SW480 (cell line): ENCODE data around the gene HEY2.
"Not testable (repeated sequence)": the region's sequence is repeated elsewhere in the genome, so short reads cannot be mapped to it uniquely, and the experiment has no call there.

Experiments used
- DNase-seq: peaks from one replicate; pipeline ENCODE4 v3.0.0-alpha.2; 2016; ENCODE audit warnings: low spot score

HEY2 gene

DNA sequence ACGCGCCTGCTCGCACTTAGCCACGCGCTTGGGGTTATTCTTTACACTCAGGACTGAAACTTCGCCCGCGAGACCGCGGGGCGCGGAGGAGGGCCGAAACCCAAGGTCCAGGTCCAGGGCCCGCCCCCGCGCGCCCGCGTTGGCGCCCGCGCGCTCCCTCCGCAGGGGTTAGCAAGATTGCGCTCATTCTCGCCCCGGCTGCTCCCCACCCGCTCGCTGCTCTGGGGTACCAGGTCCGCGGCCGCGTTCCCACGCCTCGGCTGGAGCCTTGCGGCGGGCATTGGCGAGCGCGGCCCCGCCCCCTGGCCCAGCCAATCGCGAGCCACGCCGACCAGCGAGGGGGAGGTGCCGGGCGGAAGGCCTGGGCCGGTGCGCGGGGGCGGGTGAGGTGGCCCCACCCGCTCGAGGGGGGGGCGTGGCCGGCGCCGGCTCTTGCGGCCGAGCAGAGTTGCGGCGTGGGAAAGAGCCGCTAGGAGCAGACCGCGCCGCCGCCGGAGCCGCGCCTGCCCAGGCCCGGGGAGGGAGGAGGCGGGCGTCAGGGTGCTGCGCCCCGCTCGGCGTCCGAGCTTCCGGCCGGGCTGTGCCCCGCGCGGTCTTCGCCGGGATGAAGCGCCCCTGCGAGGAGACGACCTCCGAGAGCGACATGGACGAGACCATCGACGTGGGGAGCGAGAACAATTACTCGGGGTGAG lies at the start of gene HEY2:
TSS of gene HEY2 (plus strand) at position 460 of the 692 bp plus-strand sequence. CDS start at position 605, 145 bp downstream.
- peak; percentile 89 for DNase-seq

DNA sequence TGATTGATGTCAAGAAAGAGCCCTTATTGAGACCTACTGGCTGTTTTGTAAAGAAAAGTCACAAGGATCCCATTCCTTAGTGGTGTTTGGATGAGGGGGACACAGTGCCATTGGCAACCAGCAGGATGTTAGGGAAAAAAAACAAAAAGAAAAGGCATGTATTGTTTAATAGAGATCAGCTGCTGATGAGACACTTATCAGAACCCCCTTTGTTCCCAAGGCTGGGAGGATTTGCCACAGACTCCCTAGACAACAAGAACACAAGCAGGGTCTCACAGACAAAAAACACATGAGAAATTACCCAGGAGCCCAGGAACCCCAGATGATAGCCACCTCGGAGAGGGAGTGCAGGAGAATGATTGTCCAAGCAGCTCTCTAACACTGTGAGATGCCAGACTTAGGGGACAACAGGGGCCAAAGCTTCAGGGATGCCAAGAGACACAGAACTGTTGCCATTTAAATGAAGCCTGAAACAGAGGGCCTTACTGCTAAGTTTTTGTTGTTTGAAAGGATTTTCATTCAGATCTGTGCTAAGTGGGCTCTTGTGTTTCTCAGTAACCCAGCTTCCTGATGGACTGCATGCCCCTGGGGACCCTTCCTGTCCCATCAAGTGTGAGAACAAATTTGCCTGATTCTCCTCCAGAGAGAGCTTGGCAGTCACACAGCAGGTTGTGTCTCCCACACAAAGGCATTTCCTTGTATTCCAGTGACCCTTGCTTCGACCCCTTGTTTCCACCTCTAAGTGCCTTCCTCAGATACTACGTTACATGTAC lies 48.7 kb upstream of the HEY2 start:
- no peak for DNase-seq

DNA sequence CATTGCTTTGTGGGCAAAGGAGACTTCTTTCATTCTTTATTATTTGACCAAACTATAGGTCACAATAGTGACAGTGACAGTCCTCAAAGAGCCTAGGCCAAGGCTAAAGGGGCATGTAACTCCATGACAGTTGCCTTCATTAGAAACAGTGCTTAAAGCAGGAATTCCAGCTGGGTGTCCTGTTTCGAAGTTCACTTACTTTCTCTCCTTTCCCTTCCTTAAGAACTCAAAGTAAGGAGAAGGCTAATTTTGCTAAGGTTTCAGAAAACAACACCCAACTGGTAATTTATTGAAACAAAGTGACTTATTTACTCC lies 48.1 kb upstream of the HEY2 start:
- no peak for DNase-seq

DNA sequence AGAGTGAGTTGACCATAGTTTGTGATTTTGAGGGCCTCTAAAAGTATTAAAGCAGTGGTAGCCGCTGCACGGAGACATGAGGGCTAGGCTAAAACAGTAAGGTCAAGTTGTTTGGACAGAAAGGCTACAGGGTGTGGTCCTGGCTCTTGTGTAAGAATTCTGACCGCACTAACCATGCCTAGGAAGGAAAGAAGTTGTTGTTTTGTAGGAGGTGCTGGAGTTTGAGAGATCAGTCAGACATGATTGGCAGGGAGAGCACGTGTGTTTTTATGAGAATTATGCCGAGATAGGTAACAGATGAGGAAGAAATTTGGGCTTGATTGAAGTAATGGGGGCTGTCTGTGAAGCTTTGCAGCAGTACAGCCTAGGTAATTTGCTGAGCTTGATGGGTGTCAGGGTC lies 45.5 kb upstream of the HEY2 start:
- not testable (repeated sequence) for DNase-seq

DNA sequence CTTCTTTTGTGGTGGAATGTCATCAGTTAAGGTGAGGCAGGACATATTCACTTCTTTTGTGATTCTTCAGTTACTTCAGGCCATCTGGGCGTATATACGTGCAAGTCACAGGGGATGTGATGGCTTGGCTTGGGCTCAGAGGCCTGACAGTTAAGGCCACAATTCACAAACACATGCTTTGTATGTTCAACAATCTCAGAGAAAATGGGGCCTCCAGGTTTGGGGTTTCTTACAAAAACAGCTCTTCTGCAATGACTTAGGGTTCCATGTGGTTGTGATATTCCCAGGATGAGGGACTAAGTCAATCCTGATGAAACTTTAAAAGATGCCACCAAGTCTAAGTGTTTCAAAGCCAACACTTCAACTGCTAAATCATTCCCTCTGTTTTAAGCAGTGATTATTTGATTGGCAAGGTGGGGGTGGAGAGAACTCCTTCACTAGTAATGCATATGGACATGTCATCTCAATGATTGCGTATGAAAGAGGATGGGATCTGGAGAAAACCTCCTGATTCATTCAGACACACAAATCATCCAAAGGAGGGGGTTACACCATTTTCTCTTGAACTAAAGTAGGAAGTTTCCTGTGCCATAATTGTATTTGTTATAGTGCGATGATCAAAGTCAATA lies 41.7 kb upstream of the HEY2 start:
- no peak for DNase-seq

DNA sequence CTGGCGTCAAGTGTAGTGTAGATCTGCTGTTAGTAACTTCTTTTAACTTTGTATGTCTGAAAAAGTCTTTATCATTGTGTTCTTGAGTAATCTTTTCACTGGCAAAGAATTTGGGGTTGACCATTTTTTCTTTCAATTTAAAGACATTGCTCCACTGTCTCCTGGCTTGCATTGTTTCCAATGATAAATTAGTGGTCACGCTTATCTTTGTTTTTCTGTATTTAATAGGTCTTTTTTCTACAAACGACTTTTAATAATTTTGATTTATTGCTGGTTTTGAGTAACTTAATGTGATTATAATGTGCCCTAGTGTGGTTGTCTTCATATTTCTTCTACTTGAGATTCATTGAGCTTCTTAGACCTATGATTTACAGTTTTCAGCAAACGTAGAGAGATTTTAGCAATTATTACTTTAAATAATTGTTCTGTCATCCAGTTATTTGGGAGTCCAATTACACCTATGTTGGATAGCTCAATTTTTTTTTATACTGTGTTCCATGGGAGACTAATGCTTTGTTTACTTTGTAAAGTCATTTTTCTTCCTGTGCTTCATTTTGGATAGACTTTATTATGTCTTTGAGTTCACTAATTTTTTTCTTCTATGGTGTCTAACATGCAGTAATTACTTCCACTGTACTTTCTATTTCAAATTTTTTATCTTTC lies 38.3 kb upstream of the HEY2 start:
- no peak for DNase-seq

DNA sequence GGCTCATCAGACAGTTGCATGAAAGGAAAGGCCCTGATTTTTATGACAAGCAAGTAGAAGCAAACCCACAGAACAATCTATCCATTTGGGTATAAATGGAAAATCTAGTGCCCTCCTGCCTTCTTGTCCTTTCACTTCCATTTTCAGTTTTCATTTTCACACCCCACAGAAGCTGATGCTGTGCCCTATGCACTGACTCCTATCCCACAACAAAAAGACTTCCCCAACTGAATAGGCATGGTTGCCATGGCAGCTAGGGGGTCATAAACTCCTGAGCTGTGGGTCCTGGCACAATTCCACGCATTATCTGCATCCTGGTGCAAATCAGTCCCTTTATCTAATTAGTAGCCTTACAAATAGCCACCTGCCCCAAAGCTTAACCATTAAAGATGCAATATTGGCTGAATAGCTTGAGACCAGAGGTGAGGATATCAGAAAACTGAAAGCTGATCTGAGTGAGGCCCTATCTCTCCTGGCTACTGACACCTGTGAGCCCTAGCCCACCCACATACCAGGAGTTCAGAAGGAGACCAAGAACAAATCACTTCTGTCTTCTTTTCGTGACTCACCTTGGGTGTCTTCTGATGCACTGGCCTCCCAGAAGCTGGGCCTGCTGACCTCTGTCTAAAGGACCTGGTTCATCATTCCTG lies 34.9 kb upstream of the HEY2 start:
- peak; percentile 26 for DNase-seq

DNA sequence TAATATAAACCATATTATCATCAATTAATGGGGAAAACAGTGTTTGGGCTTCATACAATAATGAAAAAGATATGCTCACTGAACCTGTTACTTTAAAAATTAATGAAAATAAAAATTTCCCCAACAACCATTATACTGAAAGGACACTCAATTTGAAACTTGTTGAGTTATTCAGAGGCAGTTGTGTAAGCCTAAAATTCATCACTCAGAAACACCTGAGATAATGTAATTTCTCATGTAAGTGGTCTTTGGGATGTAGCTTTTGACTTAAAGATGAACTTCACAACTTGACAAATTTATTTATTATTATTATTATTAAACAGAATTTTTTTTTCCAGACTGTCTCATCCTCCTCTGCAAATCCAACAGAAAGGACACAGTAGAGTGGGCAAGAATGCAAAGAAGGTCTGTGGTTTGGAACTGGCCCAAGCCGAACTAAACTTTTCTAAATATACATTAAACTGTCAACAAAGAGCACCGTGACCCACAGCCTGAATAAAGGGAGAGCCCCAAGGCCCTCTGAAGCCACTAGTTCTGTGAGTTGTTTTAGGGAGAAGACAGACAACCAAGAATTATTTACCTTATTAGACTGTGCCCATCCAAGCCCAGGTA lies 32.2 kb upstream of the HEY2 start:
- no peak for DNase-seq

DNA sequence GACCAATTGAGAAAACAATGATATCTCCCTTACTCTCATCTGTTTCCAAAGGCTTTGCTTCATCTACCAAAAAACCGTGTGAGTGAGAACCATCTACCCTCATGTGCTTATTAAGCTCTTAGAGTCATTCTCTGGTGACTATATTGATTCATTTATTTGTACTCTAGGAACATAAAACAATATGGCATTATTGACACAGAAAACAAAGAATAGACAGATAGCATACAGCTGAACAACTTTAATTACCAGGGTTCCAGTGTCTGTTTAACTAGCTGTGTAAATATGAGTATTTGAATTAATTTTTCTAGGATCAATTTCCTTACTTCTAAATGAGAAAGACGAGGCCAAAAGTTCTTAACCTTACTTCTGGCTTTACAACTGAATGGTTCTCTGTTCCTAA lies 31.3 kb upstream of the HEY2 start:
- DNase-seq = no peak

DNA sequence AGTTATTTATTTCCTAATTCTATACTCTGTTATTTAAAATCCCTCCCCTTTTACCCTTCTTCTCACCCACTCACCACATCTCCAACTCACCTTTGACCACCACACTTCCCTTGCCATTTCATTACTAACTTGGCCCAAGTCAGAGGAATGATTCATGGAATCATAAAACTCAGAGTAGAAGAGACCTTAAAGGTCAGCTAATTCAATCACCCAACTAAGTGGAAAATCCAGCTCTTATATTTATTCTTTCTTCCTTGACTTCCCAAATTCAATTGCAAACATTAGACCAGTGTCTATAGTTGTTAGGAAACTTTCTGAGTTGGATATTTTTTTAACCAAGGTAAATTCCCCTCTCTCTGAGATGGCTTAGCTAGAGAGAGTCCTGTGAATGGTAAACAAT lies 26.5 kb upstream of the HEY2 start:
- no peak for DNase-seq

DNA sequence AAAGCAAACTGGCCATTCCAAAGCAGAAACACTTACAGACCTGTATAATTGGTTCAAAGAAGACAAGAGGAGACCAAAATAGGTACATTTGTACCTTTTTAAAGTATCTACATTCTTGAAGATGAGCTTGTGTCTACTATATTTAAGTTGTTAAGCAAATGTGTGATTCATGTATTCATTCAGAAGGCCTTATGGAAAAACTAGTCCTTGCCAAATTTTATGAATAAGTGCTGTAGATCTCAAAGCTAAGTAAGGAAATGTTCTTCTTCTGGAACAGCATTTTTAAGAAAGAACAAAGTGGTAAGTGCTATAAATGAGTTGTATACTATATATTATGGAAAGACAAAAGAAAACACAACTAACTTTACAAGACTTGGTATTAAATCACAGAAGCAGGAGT lies 22.2 kb upstream of the HEY2 start:
- no peak for DNase-seq

DNA sequence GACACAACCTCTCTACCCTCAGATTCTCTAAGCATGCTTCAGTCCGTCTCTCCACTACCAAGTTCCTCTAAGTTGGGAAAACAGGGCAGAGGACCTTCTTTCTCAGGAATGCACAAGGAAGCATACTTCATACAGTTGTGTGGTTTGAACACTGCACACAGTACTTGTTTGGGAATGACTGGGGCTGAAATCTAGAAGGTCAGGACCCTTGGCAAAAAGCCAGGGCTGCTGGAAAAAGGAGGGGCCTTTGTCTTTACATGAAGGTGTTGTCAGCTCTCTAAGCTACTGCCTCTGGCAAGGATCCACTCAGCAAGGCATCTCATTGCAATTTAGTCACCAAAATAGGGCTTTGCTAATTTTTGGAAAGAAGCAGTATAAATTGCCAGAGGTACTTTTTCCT lies 20.7 kb upstream of the HEY2 start:
- DNase-seq = no peak

DNA sequence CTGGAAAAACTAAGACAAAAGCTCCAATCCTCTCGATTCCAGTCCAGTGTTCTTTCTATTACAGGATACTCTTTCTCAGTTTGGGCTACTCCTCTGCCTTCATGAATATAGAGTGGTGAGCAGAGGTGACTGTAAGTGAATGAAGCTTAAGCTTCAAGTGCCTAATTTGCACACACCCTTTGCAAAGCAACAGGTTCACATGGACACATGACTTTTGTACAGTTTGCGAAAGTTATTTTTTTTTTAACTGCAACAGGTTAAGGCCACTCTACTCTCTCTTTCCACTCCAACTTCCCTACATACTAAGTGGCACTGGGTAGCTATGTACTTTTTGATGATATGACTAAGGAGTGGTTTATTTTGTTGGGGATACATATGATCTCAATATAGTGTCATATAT lies 19.4 kb upstream of the HEY2 start:
- DNase-seq = no peak

DNA sequence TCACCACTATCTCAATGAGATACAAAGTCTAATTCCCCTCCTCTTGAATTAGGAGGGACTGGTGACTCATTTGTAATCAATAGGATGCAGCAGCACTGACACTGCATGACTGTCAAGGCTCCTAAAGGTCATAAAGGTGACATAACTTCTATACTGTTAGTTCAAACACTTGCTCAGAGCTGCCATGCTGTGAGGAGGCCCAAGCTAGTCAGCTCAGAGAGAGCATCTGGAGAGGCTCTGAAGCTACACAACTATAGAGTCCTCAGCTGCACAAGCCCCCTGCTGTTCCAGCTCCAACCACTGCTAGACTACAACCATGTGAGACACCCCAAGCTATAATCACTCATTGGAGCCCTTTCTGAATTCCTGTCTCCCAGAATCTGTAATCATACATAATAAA lies 17.0 kb upstream of the HEY2 start:
- DNase-seq = no peak

DNA sequence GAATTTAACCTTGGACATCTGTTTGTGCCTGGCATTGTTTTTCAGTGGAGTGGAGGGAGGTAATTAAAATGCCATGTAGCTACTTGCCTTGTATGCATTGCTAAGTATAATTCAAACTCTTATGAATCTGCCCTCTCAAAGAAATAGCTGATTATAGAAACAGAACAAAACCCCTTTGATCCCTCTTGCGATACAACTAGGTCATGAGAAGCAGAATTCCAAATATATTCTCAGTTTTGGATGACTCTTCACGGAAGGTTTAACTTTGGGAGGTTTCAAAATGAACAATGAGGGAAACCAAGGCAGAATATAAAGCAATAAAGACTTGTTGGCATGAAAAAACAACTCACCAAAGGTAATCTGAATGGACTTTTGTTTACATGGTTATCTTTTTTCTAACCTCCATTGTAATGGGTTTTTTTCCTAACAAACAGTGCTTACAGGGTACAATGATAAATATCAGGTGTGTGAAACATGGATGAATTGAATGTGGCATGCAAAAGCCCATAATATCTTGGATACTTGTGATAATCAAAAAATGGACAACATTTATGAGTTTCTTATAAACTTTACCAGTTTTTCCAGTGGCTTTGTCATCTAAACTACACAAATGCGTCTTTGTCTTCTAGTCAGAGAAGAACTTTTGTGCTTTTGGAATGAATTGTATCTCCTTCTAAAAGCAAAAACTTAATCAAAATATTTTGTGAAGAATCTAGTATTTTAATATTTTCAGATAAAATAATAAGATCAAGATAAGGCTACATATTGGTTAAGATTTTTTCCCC lies 15.7 kb upstream of the HEY2 start:
- DNase-seq = no peak

DNA sequence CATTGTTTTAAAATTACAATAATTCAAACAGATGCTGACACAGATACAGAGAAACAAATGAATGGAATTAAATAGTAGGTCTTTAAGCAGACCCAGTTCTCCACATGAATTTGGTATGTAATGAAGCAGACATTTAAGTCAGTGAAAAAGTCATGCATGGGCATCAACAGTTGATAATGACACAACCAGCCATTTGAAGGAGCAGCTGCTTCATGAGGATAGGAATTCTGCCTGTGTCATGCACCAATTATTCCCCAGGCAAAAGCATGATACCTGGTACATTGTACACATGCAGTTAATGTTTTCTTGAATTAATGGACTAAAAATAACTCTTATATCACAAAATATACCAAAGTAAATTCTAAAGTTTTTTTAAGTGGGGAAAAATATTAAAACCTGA lies 11.2 kb upstream of the HEY2 start:
- no peak for DNase-seq

DNA sequence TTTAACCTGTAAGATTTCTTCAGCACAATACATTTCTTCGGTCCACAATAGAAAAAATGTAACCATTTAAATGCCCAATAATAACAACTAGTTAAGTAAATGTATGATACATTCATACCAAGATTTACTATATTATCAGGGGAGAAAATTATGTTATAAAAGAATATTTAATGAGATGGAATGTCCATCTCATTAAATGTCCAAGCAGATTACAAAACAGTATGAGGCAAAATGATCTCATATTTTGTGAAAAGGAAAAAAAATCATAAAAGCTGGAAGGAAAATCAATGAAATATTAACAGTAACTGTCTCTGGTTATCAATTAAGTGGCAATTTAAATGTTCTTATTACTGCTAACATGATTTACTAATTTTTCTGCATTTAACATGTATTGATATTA lies 10.1 kb upstream of the HEY2 start:
- no peak for DNase-seq

DNA sequence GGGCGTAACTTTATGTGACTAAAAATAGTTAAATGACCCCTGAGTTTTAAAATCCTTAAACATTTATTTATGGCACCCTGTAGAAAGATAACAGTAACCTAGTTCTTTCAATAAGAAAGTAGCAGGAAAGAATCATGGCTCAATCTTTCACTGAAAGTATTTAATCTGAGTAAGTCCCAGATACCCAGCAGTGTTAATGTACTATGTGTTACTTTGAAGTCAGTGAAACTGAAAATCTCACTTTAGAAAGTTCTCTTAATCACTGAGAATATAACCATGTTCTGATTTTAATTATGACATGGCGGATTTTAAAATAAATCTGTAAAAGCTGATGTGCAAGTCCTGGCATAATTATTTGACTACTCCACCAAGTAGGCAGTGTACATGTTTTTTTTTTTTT lies 8.1 kb upstream of the HEY2 start:
- no peak for DNase-seq

DNA sequence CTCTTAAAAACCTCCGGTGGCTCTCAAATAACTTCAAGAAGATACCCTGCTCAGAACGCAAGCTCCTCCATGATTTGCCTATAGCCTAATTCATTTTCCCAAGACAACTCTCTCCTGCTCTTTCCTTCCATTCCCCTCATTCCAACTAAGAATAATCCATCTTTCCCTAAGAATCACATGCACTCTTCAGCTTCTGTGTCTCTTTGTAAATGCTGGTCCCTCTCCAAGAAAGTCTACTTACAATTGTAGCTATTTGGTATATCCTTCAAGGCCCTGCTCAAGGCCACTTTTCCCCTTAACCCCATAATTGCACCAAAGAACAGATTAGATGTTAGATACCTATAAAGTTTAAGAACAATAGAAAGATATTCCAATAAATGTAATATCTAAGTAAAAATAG lies 7.4 kb upstream of the HEY2 start:
- no peak for DNase-seq

DNA sequence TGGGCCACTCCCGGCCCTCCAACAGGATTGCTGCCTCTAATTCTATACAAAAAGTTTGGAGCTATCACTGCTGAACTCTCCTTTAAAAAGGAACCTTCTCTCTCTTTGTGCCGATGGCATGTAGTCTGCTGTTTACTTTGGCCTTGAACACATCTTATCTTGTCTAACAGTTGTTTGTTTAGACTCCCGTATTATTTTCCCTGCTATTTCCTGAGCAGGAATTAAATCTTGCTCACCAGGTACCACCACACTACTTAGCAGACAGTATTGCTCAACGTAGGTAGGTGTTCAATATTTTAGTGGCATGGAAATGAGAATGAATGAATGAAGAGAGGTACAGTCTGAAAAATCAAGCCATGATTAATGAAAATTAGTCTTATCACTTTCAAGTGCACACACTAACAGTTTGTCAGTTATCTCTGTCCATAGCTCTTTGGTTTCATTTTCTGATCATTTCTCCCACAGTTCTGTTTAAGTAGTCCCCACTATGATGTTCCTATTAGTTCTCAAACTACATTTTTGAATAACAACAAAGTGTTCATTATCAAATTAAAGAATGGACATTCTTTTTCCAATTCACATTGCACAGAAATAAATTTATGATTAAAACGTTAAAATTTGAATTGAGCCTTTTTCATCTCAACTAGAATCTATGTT lies 6.8 kb upstream of the HEY2 start:
- DNase-seq = no peak

DNA sequence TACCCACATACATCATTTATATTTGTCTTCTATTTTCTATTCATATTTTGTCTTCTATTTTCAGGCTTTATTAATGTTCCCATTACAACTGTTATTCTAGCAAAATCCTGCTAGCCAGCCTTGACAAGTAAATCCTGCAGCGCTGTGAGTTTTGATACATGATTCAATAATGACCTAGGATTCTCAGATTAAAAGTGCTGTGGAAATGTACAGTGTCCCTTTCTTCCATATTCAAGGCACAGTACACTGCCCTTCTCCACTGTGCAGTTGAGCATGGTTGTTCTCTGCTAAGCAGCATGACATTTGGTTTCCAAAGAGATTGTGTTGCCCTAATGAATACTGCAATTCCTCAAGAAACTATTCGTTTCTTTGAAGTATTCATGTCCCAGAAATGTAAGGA lies 5.8 kb upstream of the HEY2 start:
- DNase-seq = no peak
